H1 (cell line): ENCODE data around the gene HOXC5. TPM values are rescaled to one million over a fixed set of nuclear protein-coding genes. Genes with fewer than 3 reads are reported as not detected.

ENCODE experiments used
- CTCF ChIA-PET: fragments of 300-600 bp; sonication (Branson Sonifier 250); formaldehyde crosslinking; loops from one replicate; lab custom pipeline; 2021; ENCODE audit not compliant: partially characterized antibody; lab: Charles Lee
- POLR2A ChIA-PET: fragments of 300-600 bp; sonication (Branson Sonifier 250); formaldehyde crosslinking; loops from one replicate; lab custom pipeline; 2021; ENCODE audit warnings: inconsistent platforms; ENCODE audit not compliant: partially characterized antibody; lab: Charles Lee
- DNase-seq, 2 experiments: peaks; one replicate each; pipeline versions ENCODE4 v3.0.0 to v3.0.0-alpha.2; 2010 to 2022; ENCODE audit warnings: low spot score in 2 of 2, low read depth in 1 of 2, mixed read lengths in 1 of 2
- FAIRE-seq: peaks from 2 replicates; lab custom pipeline; 2011; peaks lifted over from hg19 to GRCh38; lab: Jason Lieb, UNC
- H2AFZ ChIP-seq: 2 replicates; pipeline ENCODE4 v1.8.1; 2012; ENCODE audit warnings: low read length, inconsistent platforms
- H2AK5ac ChIP-seq: 2 replicates; pipeline ENCODE4 v1.6.1; 2013; ENCODE audit warnings: low read depth, low read length
- H2BK120ac ChIP-seq: replicated peaks from 2 replicates; pipeline ENCODE3; 2013; ENCODE audit warnings: low read depth, low read length, inconsistent platforms
- H2BK12ac ChIP-seq: 2 replicates; pipeline ENCODE4 v1.6.1; 2013; ENCODE audit warnings: low read depth, low read length
- H2BK15ac ChIP-seq: 2 replicates; pipeline ENCODE4 v1.6.1; 2013; ENCODE audit warnings: low read length
- H2BK20ac ChIP-seq: 2 replicates; pipeline ENCODE4 v1.6.1; 2013; ENCODE audit warnings: low read length
- H2BK5ac ChIP-seq: 2 replicates; pipeline ENCODE4 v1.6.1; 2013; ENCODE audit warnings: low read depth, low read length
- H3K14ac ChIP-seq: 2 replicates; pipeline ENCODE4 v1.6.1; 2013; ENCODE audit warnings: inconsistent platforms; ENCODE audit not compliant: insufficient read length
- H3K18ac ChIP-seq: 2 replicates; pipeline ENCODE4 v1.6.1; 2013; ENCODE audit warnings: low read length; ENCODE audit errors: extremely low read depth
- H3K23ac ChIP-seq: 2 replicates; pipeline ENCODE4 v1.6.1; 2013; ENCODE audit warnings: inconsistent platforms; ENCODE audit not compliant: insufficient read length
- H3K23me2 ChIP-seq: 2 replicates; pipeline ENCODE4 v1.6.1; 2013; ENCODE audit warnings: low read depth, low read length
- H3K27ac ChIP-seq: 2 replicates; pipeline ENCODE4 v1.6.1; 2011; ENCODE audit warnings: low read depth, low read length, inconsistent platforms
- H3K27me3 ChIP-seq, 4 experiments: replicated peaks in 1 of 4; 1 replicate in 1 of 4; 2 replicates in 3 of 4; pipeline versions ENCODE4 v1.6.1 to v1.8.1; 2011 to 2013; ENCODE audit warnings: low read length in 3 of 4, mild to moderate bottlenecking in 3 of 4, inconsistent platforms in 2 of 4, mixed read lengths in 2 of 4, moderate library complexity in 1 of 4; ENCODE audit not compliant: control insufficient read depth in 3 of 4, insufficient read depth in 3 of 4; ENCODE audit errors: extremely low read depth in 1 of 4
- H3K36me3 ChIP-seq, 4 experiments: 2 replicates each; pipeline versions ENCODE4 v1.6.1 to v1.8.1; 2011 to 2013; ENCODE audit warnings: mild to moderate bottlenecking in 4 of 4, low read length in 3 of 4, moderate library complexity in 2 of 4, control low read depth in 1 of 4, inconsistent platforms in 1 of 4; ENCODE audit not compliant: insufficient read depth in 4 of 4, control insufficient read depth in 2 of 4
- H3K4ac ChIP-seq: replicated peaks from 2 replicates; pipeline ENCODE3; 2013; ENCODE audit warnings: low read length, low read depth, mixed read lengths, inconsistent platforms; ENCODE audit not compliant: insufficient read length
- H3K4me1 ChIP-seq, 4 experiments: replicated peaks in 1 of 4; 1 replicate in 1 of 4; 2 replicates in 3 of 4; pipeline versions ENCODE4 v1.6.1 to v1.8.1; 2011 to 2013; ENCODE audit warnings: low read length in 3 of 4, inconsistent platforms in 2 of 4, mixed read lengths in 1 of 4; ENCODE audit not compliant: insufficient read depth in 4 of 4, control insufficient read depth in 3 of 4
- H3K4me2 ChIP-seq, 2 experiments: 2 replicates each; pipeline versions ENCODE4 v1.6.1 to v1.8.1; 2011 to 2013; ENCODE audit warnings: low read depth in 2 of 2, low read length in 2 of 2, control low read depth in 1 of 2, inconsistent platforms in 1 of 2, mild to moderate bottlenecking in 1 of 2; ENCODE audit not compliant: insufficient read depth in 1 of 2
- H3K4me3 ChIP-seq, 4 experiments: fragments of 200-600, 300-600 bp in 1 of 4; sonication (generic), shearing (Covaris generic), sonication (Bioruptor Twin) in 1 of 4; 2 replicates each; pipeline versions ENCODE4 v1.5.1 to v1.8.1; 2011 to 2016; ENCODE audit warnings: low read length in 4 of 4, low read depth in 3 of 4, control low read depth in 2 of 4, inconsistent platforms in 2 of 4, mild to moderate bottlenecking in 2 of 4, mixed read lengths in 1 of 4, moderate library complexity in 1 of 4; ENCODE audit not compliant: insufficient read depth in 2 of 4; ENCODE audit errors: extremely low read depth in 1 of 4
- H3K56ac ChIP-seq: replicated peaks from 2 replicates; pipeline ENCODE3; 2013; ENCODE audit warnings: low read depth, mild to moderate bottlenecking, mixed read lengths, low read length, inconsistent platforms; ENCODE audit not compliant: insufficient read length
- H3K79me1 ChIP-seq: 2 replicates; pipeline ENCODE4 v1.6.1; 2013; ENCODE audit warnings: low read depth, low read length, control low read depth
- H3K79me2 ChIP-seq, 2 experiments: 2 replicates each; pipeline versions ENCODE4 v1.6.1 to v1.8.1; 2012 to 2013; ENCODE audit warnings: low read length in 2 of 2, mild to moderate bottlenecking in 2 of 2, inconsistent platforms in 1 of 2; ENCODE audit not compliant: insufficient read depth in 2 of 2, control insufficient read depth in 1 of 2
- H3K9ac ChIP-seq, 4 experiments: replicated peaks in 1 of 4; 1 replicate in 1 of 4; 2 replicates in 3 of 4; pipeline versions ENCODE4 v1.6.1 to v1.8.1; 2011 to 2013; ENCODE audit warnings: low read depth in 3 of 4, low read length in 3 of 4, control low read depth in 2 of 4, mild to moderate bottlenecking in 2 of 4, moderate library complexity in 2 of 4, inconsistent platforms in 1 of 4; ENCODE audit errors: extremely low read depth in 1 of 4
- H3K9me3 ChIP-seq, 2 experiments: 2 replicates each; pipeline versions ENCODE4 v1.6.1 to v1.8.1; 2012 to 2013; ENCODE audit warnings: mild to moderate bottlenecking in 2 of 2, moderate library complexity in 2 of 2, control low read depth in 1 of 2, inconsistent platforms in 1 of 2, low read depth in 1 of 2, low read length in 1 of 2, mixed read lengths in 1 of 2; ENCODE audit not compliant: insufficient read depth in 2 of 2
- H4K20me1 ChIP-seq, 2 experiments: replicated peaks in 1 of 2; 2 replicates each; pipeline versions ENCODE3 to v1.8.1; 2011 to 2013; ENCODE audit warnings: inconsistent platforms in 2 of 2, low read length in 2 of 2, mild to moderate bottlenecking in 1 of 2; ENCODE audit not compliant: insufficient read depth in 2 of 2, control insufficient read depth in 1 of 2
- H4K5ac ChIP-seq: 2 replicates; pipeline ENCODE4 v1.6.1; 2013; ENCODE audit warnings: low read length, low read depth, mixed read lengths, inconsistent platforms; ENCODE audit not compliant: insufficient read length
- H4K8ac ChIP-seq: 2 replicates; pipeline ENCODE4 v1.8.0; 2013; ENCODE audit warnings: mild to moderate bottlenecking, moderate library complexity, low read length, inconsistent platforms; ENCODE audit not compliant: insufficient read depth; ENCODE audit errors: extremely low read depth
- H4K91ac ChIP-seq: replicated peaks from 2 replicates; pipeline ENCODE3; 2013; ENCODE audit warnings: low read length, mixed read lengths, inconsistent platforms; ENCODE audit not compliant: insufficient read length
- BACH1 ChIP-seq: IDR thresholded peaks from 2 replicates; pipeline ENCODE4 v1.6.1; 2012; ENCODE audit warnings: low read length, improper control_type of control experiment
- CBX5 ChIP-seq: fragments of 300-800, 300-1000 bp; sonication (generic); IDR thresholded peaks from 2 replicates; pipeline ENCODE4 v1.7.1; 2016; ENCODE audit warnings: antibody characterized with exemption, low read length, low read depth
- CBX8 ChIP-seq: fragments of 300-800, 300-1000 bp; sonication (generic); IDR thresholded peaks from 2 replicates; pipeline ENCODE4 v1.7.1; 2016; ENCODE audit warnings: low read depth, low read length, borderline replicate concordance
- CTBP2 ChIP-seq: IDR thresholded peaks from 2 replicates; pipeline ENCODE4 v1.7.0; 2011; ENCODE audit warnings: borderline replicate concordance, mild to moderate bottlenecking, moderate library complexity, mixed read lengths, low read length; ENCODE audit not compliant: insufficient read depth, insufficient read length
- KDM5A ChIP-seq: fragments of 200-600 bp; IDR thresholded peaks from 2 replicates; pipeline ENCODE4 v1.7.1; 2012; ENCODE audit warnings: mild to moderate bottlenecking, low read length, inconsistent platforms, mixed read lengths
- RNF2 ChIP-seq: fragments of 200-900, 300-1000 bp; sonication (generic); IDR thresholded peaks from 2 replicates; pipeline ENCODE4 v1.7.1; 2016; ENCODE audit warnings: borderline replicate concordance, low read depth, mild to moderate bottlenecking, antibody characterized with exemption, low read length; ENCODE audit not compliant: poor library complexity, severe bottlenecking; ENCODE audit errors: missing control alignments
- SUZ12 ChIP-seq: fragments of 200-600 bp; sonication (generic); IDR thresholded peaks from 2 replicates; pipeline ENCODE4 v1.6.1; 2012; ENCODE audit warnings: mild to moderate bottlenecking, inconsistent platforms, low read length, moderate library complexity, mixed read lengths
- WGBS, 2 experiments: shearing (Covaris generic) in 1 of 2; methylation state at CpG; one replicate each; pipeline versions ENCODE4 v1.1.6 to v1.1.7; 2013 to 2015; ENCODE audit warnings: low lambda C conversion rate in 2 of 2, mixed read lengths in 2 of 2, inconsistent platforms in 1 of 2, low coverage in 1 of 2, missing lambda C conversion rate in 1 of 2; ENCODE audit not compliant: insufficient replicate concordance in 2 of 2, insufficient coverage in 1 of 2, insufficient read length in 1 of 2; ENCODE audit errors: extremely low coverage in 1 of 2, missing lambda C conversion rate in 1 of 2; 5-methylcytosine and 5-hydroxymethylcytosine counted together
- polyA plus RNA-seq, 7 experiments: library from polyadenylated mRNA; depleted of rRNA in 3 of 7; stranded (reverse) in 5 of 7; unstranded in 2 of 7; fragments of >200 nt in 5 of 7; fragments of 200-250 nt in 2 of 7; gene quantifications; 1 replicate in 5 of 7; 2 replicates in 1 of 7; 4 replicates in 1 of 7; pipeline versions ENCODE4 v1.2.1 to v1.2.3, GENCODE V29; 2011 to 2013; ENCODE audit warnings: missing spikeins in 2 of 7, mixed read lengths in 2 of 7
- total RNA-seq: library from RNA; stranded (reverse); fragmentation: NEBNext Ultra II Directional; extraction: Animal tissue kit (Norgen Biotek cat#: 25700); gene quantifications from 2 replicates; pipeline ENCODE4 v1.2.1, GENCODE V29; 2021
- TF ChIP-seq, protein P1 (sequence below): IDR thresholded peaks from 2 replicates; pipeline ENCODE4 v1.6.1; 2011; ENCODE audit warnings: low read length, improper control_type of control experiment

Gene HOXC5
- total and polyA plus RNA-seq, 2 of the 8 experiments (the other 6 are each of a cell fraction or from before 2014, with no cell fraction given), result not detected

DNA sequence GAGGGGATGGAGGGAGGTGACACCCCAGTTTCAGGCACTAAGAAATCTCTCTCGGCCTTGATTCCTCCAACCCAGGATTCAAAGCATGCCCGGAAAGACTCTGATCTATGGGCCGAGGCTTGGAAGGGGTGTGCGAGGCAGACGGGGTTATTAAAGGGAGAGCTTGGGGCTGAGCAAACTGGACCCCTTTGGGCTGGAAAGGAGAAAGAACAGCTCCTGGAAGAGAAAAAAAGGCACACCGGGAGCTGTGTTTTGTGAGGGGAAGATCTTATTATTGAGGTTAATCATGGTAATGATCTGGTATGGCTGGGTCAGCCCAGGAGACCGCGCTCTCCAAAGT is 15.1 kb downstream of the HOXC5 start:
- WGBS, 2 experiments, result 9% methylated on average over 8 of the region's 8 CpGs; no CpG with 5 or more reads in 1 of the 2 experiments
- peak overlapping the region; percentile 27; the same call in 1 of the 2 replicates for H2BK12ac ChIP-seq

More for the DNA sequence above, 15.1 kb downstream of the HOXC5 start:
- DNase-seq (no peak), FAIRE-seq (no peak)
- H3K27me3 ChIP-seq, result peaks cover 97 to 100% (median 100%) of the 10 kb centered on the region in 4 experiments
- H2BK20ac ChIP-seq, result no peak overlapping the region
- no peak overlapping the region for H3K14ac ChIP-seq
- no peak overlapping the region for H2BK15ac ChIP-seq
- POLR2A ChIA-PET, result no interaction called here
- no peak overlapping the region for H4K8ac ChIP-seq
- CTCF ChIA-PET, result interaction anchor here (0.9 kb wide), 1 partner anchor 320 kb away, joined by 3 read pairs; no protein-coding TSS in a partner anchor
- H3K56ac ChIP-seq, result no peak overlapping the region
- no peak overlapping the region for H3K23ac ChIP-seq
- no peaks in the 10 kb centered on the region for H3K79me2 ChIP-seq
- H4K20me1 ChIP-seq, result peaks cover 18 to 20% of the 10 kb centered on the region in 2 experiments
- peak overlapping the region; percentile 61; the same call in 1 of the 2 replicates for H2AK5ac ChIP-seq
- H4K91ac ChIP-seq, result no peak overlapping the region
- H3K36me3 ChIP-seq, result peaks cover 0 to 9% (median 0%) of the 10 kb centered on the region in 4 experiments; a peak in 1 of 8 replicates
- H4K5ac ChIP-seq, result no peak overlapping the region
- H3K4me1 ChIP-seq, result peaks cover 0 to 8% (median 4%) of the 10 kb centered on the region in 4 experiments; a peak in 6 of 7 replicates
- no peak overlapping the region; the same call in 1 of the 2 replicates for H2BK5ac ChIP-seq
- no peak overlapping the region for H3K27ac ChIP-seq
- no peak overlapping the region for H3K4ac ChIP-seq
- no peak overlapping the region for H3K18ac ChIP-seq
- no peak overlapping the region for H3K9ac ChIP-seq
- H2BK120ac ChIP-seq, result no peak overlapping the region
- no peak overlapping the region for H2AFZ ChIP-seq
- H3K79me1 ChIP-seq, result no peaks in the 10 kb centered on the region
- no peak overlapping the region for H3K4me2 ChIP-seq
- no peaks in the 10 kb centered on the region for H3K9me3 ChIP-seq
- TF ChIP-seq KDM5A, result no peak
- TF ChIP-seq, protein P1, sequence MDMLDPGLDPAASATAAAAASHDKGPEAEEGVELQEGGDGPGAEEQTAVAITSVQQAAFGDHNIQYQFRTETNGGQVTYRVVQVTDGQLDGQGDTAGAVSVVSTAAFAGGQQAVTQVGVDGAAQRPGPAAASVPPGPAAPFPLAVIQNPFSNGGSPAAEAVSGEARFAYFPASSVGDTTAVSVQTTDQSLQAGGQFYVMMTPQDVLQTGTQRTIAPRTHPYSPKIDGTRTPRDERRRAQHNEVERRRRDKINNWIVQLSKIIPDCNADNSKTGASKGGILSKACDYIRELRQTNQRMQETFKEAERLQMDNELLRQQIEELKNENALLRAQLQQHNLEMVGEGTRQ, result no peak
- TF ChIP-seq RNF2, result no peak
- no peak for TF ChIP-seq CBX5
- peak; percentile 81; the same call in 1 of the 2 replicates for TF ChIP-seq CBX8
- peak; percentile 9 for TF ChIP-seq CTBP2
- TF ChIP-seq BACH1, result no peak
- TF ChIP-seq SUZ12, result peak; percentile 53
- no peaks in the 10 kb centered on the region; the same call in 1 of the 2 replicates for H3K23me2 ChIP-seq
- H3K4me3 ChIP-seq, result no peak overlapping the region
